H1 (cell line): Measurements from ENCODE around the gene SLC30A7. TPM values are rescaled to one million over a fixed set of nuclear protein-coding genes. Genes with fewer than 3 reads are reported as not detected.

Experiments
- CTCF ChIA-PET: fragments of 300-600 bp; sonication (Branson Sonifier 250); formaldehyde crosslinking; loops from one replicate; lab custom pipeline; 2021; ENCODE audit not compliant: partially characterized antibody; lab: Charles Lee
- POLR2A ChIA-PET: fragments of 300-600 bp; sonication (Branson Sonifier 250); formaldehyde crosslinking; loops from one replicate; lab custom pipeline; 2021; ENCODE audit warnings: inconsistent platforms; ENCODE audit not compliant: partially characterized antibody; lab: Charles Lee
- DNase-seq, 2 experiments: peaks; one replicate each; pipeline versions ENCODE4 v3.0.0 to v3.0.0-alpha.2; 2010 to 2022; ENCODE audit warnings: low spot score in 2 of 2, low read depth in 1 of 2, mixed read lengths in 1 of 2
- FAIRE-seq: peaks from 2 replicates; lab custom pipeline; 2011; peaks lifted over from hg19 to GRCh38; lab: Jason Lieb, UNC
- H2AFZ ChIP-seq: 2 replicates; pipeline ENCODE4 v1.8.1; 2012; ENCODE audit warnings: low read length, inconsistent platforms
- H2AK5ac ChIP-seq: 2 replicates; pipeline ENCODE4 v1.6.1; 2013; ENCODE audit warnings: low read depth, low read length
- H2BK120ac ChIP-seq: replicated peaks from 2 replicates; pipeline ENCODE3; 2013; ENCODE audit warnings: low read depth, low read length, inconsistent platforms
- H2BK12ac ChIP-seq: 2 replicates; pipeline ENCODE4 v1.6.1; 2013; ENCODE audit warnings: low read depth, low read length
- H2BK15ac ChIP-seq: 2 replicates; pipeline ENCODE4 v1.6.1; 2013; ENCODE audit warnings: low read length
- H2BK20ac ChIP-seq: 2 replicates; pipeline ENCODE4 v1.6.1; 2013; ENCODE audit warnings: low read length
- H2BK5ac ChIP-seq: 2 replicates; pipeline ENCODE4 v1.6.1; 2013; ENCODE audit warnings: low read depth, low read length
- H3K14ac ChIP-seq: 2 replicates; pipeline ENCODE4 v1.6.1; 2013; ENCODE audit warnings: inconsistent platforms; ENCODE audit not compliant: insufficient read length
- H3K18ac ChIP-seq: 2 replicates; pipeline ENCODE4 v1.6.1; 2013; ENCODE audit warnings: low read length; ENCODE audit errors: extremely low read depth
- H3K23ac ChIP-seq: 2 replicates; pipeline ENCODE4 v1.6.1; 2013; ENCODE audit warnings: inconsistent platforms; ENCODE audit not compliant: insufficient read length
- H3K23me2 ChIP-seq: 2 replicates; pipeline ENCODE4 v1.6.1; 2013; ENCODE audit warnings: low read depth, low read length
- H3K27ac ChIP-seq: 2 replicates; pipeline ENCODE4 v1.6.1; 2011; ENCODE audit warnings: low read depth, low read length, inconsistent platforms
- H3K27me3 ChIP-seq, 4 experiments: replicated peaks in 1 of 4; 1 replicate in 1 of 4; 2 replicates in 3 of 4; pipeline versions ENCODE4 v1.6.1 to v1.8.1; 2011 to 2013; ENCODE audit warnings: low read length in 3 of 4, mild to moderate bottlenecking in 3 of 4, inconsistent platforms in 2 of 4, mixed read lengths in 2 of 4, moderate library complexity in 1 of 4; ENCODE audit not compliant: control insufficient read depth in 3 of 4, insufficient read depth in 3 of 4; ENCODE audit errors: extremely low read depth in 1 of 4
- H3K36me3 ChIP-seq, 4 experiments: 2 replicates each; pipeline versions ENCODE4 v1.6.1 to v1.8.1; 2011 to 2013; ENCODE audit warnings: mild to moderate bottlenecking in 4 of 4, low read length in 3 of 4, moderate library complexity in 2 of 4, control low read depth in 1 of 4, inconsistent platforms in 1 of 4; ENCODE audit not compliant: insufficient read depth in 4 of 4, control insufficient read depth in 2 of 4
- H3K4ac ChIP-seq: replicated peaks from 2 replicates; pipeline ENCODE3; 2013; ENCODE audit warnings: low read length, low read depth, mixed read lengths, inconsistent platforms; ENCODE audit not compliant: insufficient read length
- H3K4me1 ChIP-seq, 4 experiments: replicated peaks in 1 of 4; 1 replicate in 1 of 4; 2 replicates in 3 of 4; pipeline versions ENCODE4 v1.6.1 to v1.8.1; 2011 to 2013; ENCODE audit warnings: low read length in 3 of 4, inconsistent platforms in 2 of 4, mixed read lengths in 1 of 4; ENCODE audit not compliant: insufficient read depth in 4 of 4, control insufficient read depth in 3 of 4
- H3K4me2 ChIP-seq, 2 experiments: 2 replicates each; pipeline versions ENCODE4 v1.6.1 to v1.8.1; 2011 to 2013; ENCODE audit warnings: low read depth in 2 of 2, low read length in 2 of 2, control low read depth in 1 of 2, inconsistent platforms in 1 of 2, mild to moderate bottlenecking in 1 of 2; ENCODE audit not compliant: insufficient read depth in 1 of 2
- H3K4me3 ChIP-seq, 4 experiments: fragments of 200-600, 300-600 bp in 1 of 4; sonication (generic), shearing (Covaris generic), sonication (Bioruptor Twin) in 1 of 4; 2 replicates each; pipeline versions ENCODE4 v1.5.1 to v1.8.1; 2011 to 2016; ENCODE audit warnings: low read length in 4 of 4, low read depth in 3 of 4, control low read depth in 2 of 4, inconsistent platforms in 2 of 4, mild to moderate bottlenecking in 2 of 4, mixed read lengths in 1 of 4, moderate library complexity in 1 of 4; ENCODE audit not compliant: insufficient read depth in 2 of 4; ENCODE audit errors: extremely low read depth in 1 of 4
- H3K56ac ChIP-seq: replicated peaks from 2 replicates; pipeline ENCODE3; 2013; ENCODE audit warnings: low read depth, mild to moderate bottlenecking, mixed read lengths, low read length, inconsistent platforms; ENCODE audit not compliant: insufficient read length
- H3K79me1 ChIP-seq: 2 replicates; pipeline ENCODE4 v1.6.1; 2013; ENCODE audit warnings: low read depth, low read length, control low read depth
- H3K79me2 ChIP-seq, 2 experiments: 2 replicates each; pipeline versions ENCODE4 v1.6.1 to v1.8.1; 2012 to 2013; ENCODE audit warnings: low read length in 2 of 2, mild to moderate bottlenecking in 2 of 2, inconsistent platforms in 1 of 2; ENCODE audit not compliant: insufficient read depth in 2 of 2, control insufficient read depth in 1 of 2
- H3K9ac ChIP-seq, 4 experiments: replicated peaks in 1 of 4; 1 replicate in 1 of 4; 2 replicates in 3 of 4; pipeline versions ENCODE4 v1.6.1 to v1.8.1; 2011 to 2013; ENCODE audit warnings: low read depth in 3 of 4, low read length in 3 of 4, control low read depth in 2 of 4, mild to moderate bottlenecking in 2 of 4, moderate library complexity in 2 of 4, inconsistent platforms in 1 of 4; ENCODE audit errors: extremely low read depth in 1 of 4
- H3K9me3 ChIP-seq, 2 experiments: 2 replicates each; pipeline versions ENCODE4 v1.6.1 to v1.8.1; 2012 to 2013; ENCODE audit warnings: mild to moderate bottlenecking in 2 of 2, moderate library complexity in 2 of 2, control low read depth in 1 of 2, inconsistent platforms in 1 of 2, low read depth in 1 of 2, low read length in 1 of 2, mixed read lengths in 1 of 2; ENCODE audit not compliant: insufficient read depth in 2 of 2
- H4K20me1 ChIP-seq, 2 experiments: replicated peaks in 1 of 2; 2 replicates each; pipeline versions ENCODE3 to v1.8.1; 2011 to 2013; ENCODE audit warnings: inconsistent platforms in 2 of 2, low read length in 2 of 2, mild to moderate bottlenecking in 1 of 2; ENCODE audit not compliant: insufficient read depth in 2 of 2, control insufficient read depth in 1 of 2
- H4K5ac ChIP-seq: 2 replicates; pipeline ENCODE4 v1.6.1; 2013; ENCODE audit warnings: low read length, low read depth, mixed read lengths, inconsistent platforms; ENCODE audit not compliant: insufficient read length
- H4K8ac ChIP-seq: 2 replicates; pipeline ENCODE4 v1.8.0; 2013; ENCODE audit warnings: mild to moderate bottlenecking, moderate library complexity, low read length, inconsistent platforms; ENCODE audit not compliant: insufficient read depth; ENCODE audit errors: extremely low read depth
- H4K91ac ChIP-seq: replicated peaks from 2 replicates; pipeline ENCODE3; 2013; ENCODE audit warnings: low read length, mixed read lengths, inconsistent platforms; ENCODE audit not compliant: insufficient read length
- ASH2L ChIP-seq: fragments of 200-600, 300-600 bp; sonication (generic); IDR thresholded peaks from one replicate; pipeline ENCODE4 v1.7.1; 2017; ENCODE audit warnings: low read length
- EGR1 ChIP-seq: IDR thresholded peaks from 2 replicates; pipeline ENCODE4 v1.6.1; 2011; ENCODE audit warnings: low read depth, low read length, borderline replicate concordance
- HDAC6 ChIP-seq: IDR thresholded peaks from one replicate; pipeline ENCODE4 v1.7.1; 2012; ENCODE audit warnings: low read depth, mild to moderate bottlenecking, inconsistent platforms, low read length, moderate library complexity
- JUND ChIP-seq: IDR thresholded peaks from 2 replicates; pipeline ENCODE4 v1.6.1; 2011; ENCODE audit warnings: mild to moderate bottlenecking, improper control_type of control experiment, low read length
- KDM4A ChIP-seq: IDR thresholded peaks from one replicate; pipeline ENCODE4 v1.7.1; 2012; ENCODE audit warnings: low read depth, mild to moderate bottlenecking, moderate library complexity, low read length, inconsistent platforms; ENCODE audit not compliant: severe bottlenecking
- KDM5A ChIP-seq: fragments of 200-600 bp; IDR thresholded peaks from 2 replicates; pipeline ENCODE4 v1.7.1; 2012; ENCODE audit warnings: mild to moderate bottlenecking, low read length, inconsistent platforms, mixed read lengths
- POLR2AphosphoS5 ChIP-seq: IDR thresholded peaks from 2 replicates; pipeline ENCODE4 v1.6.1; 2011; ENCODE audit warnings: low read depth, low read length
- POU5F1 ChIP-seq: IDR thresholded peaks from 2 replicates; pipeline ENCODE4 v1.6.1; 2011; ENCODE audit warnings: low read depth, mild to moderate bottlenecking, low read length, moderate library complexity
- RBBP5 ChIP-seq: IDR thresholded peaks from 2 replicates; pipeline ENCODE4 v1.7.1; 2012; ENCODE audit warnings: low read depth, mild to moderate bottlenecking, inconsistent platforms, low read length, moderate library complexity, borderline replicate concordance
- RXRA ChIP-seq: IDR thresholded peaks from 2 replicates; pipeline ENCODE4 v1.6.1; 2011; ENCODE audit warnings: low read depth, mild to moderate bottlenecking, low read length, moderate library complexity; ENCODE audit not compliant: insufficient read depth
- SAP30 ChIP-seq: fragments of 300-600 bp; sonication (generic); IDR thresholded peaks from 2 replicates; pipeline ENCODE4 v1.7.1; 2012; ENCODE audit warnings: low read length, moderate library complexity, mild to moderate bottlenecking, inconsistent platforms; ENCODE audit not compliant: insufficient read depth, insufficient replicate concordance
- SIRT6 ChIP-seq: IDR thresholded peaks from one replicate; pipeline ENCODE4 v1.7.1; 2012; ENCODE audit warnings: low read length, inconsistent platforms
- SP1 ChIP-seq: IDR thresholded peaks from 2 replicates; pipeline ENCODE4 v1.6.1; 2011; ENCODE audit warnings: low read depth, low read length
- polyA plus RNA-seq, 7 experiments: library from polyadenylated mRNA; depleted of rRNA in 3 of 7; stranded (reverse) in 5 of 7; unstranded in 2 of 7; fragments of >200 nt in 5 of 7; fragments of 200-250 nt in 2 of 7; gene quantifications; 1 replicate in 5 of 7; 2 replicates in 1 of 7; 4 replicates in 1 of 7; pipeline versions ENCODE4 v1.2.1 to v1.2.3, GENCODE V29; 2011 to 2013; ENCODE audit warnings: missing spikeins in 2 of 7, mixed read lengths in 2 of 7
- total RNA-seq: library from RNA; stranded (reverse); fragmentation: NEBNext Ultra II Directional; extraction: Animal tissue kit (Norgen Biotek cat#: 25700); gene quantifications from 2 replicates; pipeline ENCODE4 v1.2.1, GENCODE V29; 2021
- TF ChIP-seq, protein P1 (sequence below): IDR thresholded peaks from 2 replicates; pipeline ENCODE4 v1.6.1; 2012; ENCODE audit warnings: inconsistent platforms
- TF ChIP-seq, protein P2 (sequence below): IDR thresholded peaks from 2 replicates; pipeline ENCODE4 v1.6.1; 2011; ENCODE audit warnings: low read length, improper control_type of control experiment

Gene SLC30A7
- total and polyA plus RNA-seq, 2 of the 8 experiments (the other 6 are each of a cell fraction or from before 2014, with no cell fraction given), result 5.5 to 22.1 TPM

DNA sequence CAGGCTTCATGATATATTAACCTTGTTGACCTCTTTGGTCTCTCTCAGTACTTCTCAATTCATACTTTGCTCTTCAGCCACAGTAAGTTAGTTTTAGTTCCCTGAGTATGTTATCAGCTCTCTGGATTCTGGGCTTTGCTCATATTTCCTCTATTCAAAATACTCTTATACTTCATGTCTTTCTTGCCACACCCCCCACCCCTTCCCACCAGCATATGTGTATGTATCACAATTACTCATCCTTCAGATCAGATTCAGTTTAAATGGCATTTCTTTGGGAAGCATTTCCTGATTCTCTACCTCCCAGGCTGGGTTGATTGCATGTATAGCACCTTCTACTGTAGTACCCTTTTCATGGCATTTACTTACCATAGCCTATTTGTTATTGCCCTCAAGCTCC is 28.3 kb downstream of the SLC30A7 start:
- Histone ChIP-seq H3K27ac (no peak overlapping the region), H3K36me3 (peaks cover 2 to 22% (median 5%) of the 10 kb centered on the region in 4 experiments; a peak in 3 of 8 replicates), H3K4me2 (no peak overlapping the region), H3K56ac (no peak overlapping the region), H3K23ac (no peak overlapping the region), H2BK120ac (no peak overlapping the region), H2BK5ac (no peak overlapping the region), H2AFZ (no peak overlapping the region), H3K9ac (no peak overlapping the region), H3K9me3 (no peaks in the 10 kb centered on the region), H2AK5ac (no peak overlapping the region), H4K8ac (no peak overlapping the region), H4K5ac (no peak overlapping the region), H3K27me3 (no peaks in the 10 kb centered on the region), H3K4me1 (no peaks in the 10 kb centered on the region), H4K20me1 (no peaks in the 10 kb centered on the region), H3K14ac (no peak overlapping the region), H3K23me2 (no peaks in the 10 kb centered on the region), H2BK15ac (no peak overlapping the region), H3K4me3 (no peak overlapping the region), H2BK12ac (no peak overlapping the region), H4K91ac (no peak overlapping the region), H2BK20ac (no peak overlapping the region), H3K79me1 (no peaks in the 10 kb centered on the region; the same call in 1 of the 2 replicates), H3K79me2 (no peaks in the 10 kb centered on the region), H3K18ac (no peak overlapping the region), H3K4ac (no peak overlapping the region)
- ChIA-PET POLR2A (no interaction called here), CTCF (interaction anchor here (1.6 to 3.5 kb wide), 3 partner anchors 314 to 366 kb away, joined by 6 to 14 read pairs (median 8); no protein-coding TSS in a partner anchor)
- DNase-seq, result no peak
- no peak for FAIRE-seq
- TF ChIP-seq POU5F1 (no peak), SIRT6 (no peak), RXRA (no peak), HDAC6 (no peak), EGR1 (no peak), POLR2AphosphoS5 (no peak), RBBP5 (no peak), KDM5A (no peak), SAP30 (no peak), SP1 (no peak), KDM4A (no peak), JUND (no peak), ASH2L (no peak)
- TF ChIP-seq, protein P1, sequence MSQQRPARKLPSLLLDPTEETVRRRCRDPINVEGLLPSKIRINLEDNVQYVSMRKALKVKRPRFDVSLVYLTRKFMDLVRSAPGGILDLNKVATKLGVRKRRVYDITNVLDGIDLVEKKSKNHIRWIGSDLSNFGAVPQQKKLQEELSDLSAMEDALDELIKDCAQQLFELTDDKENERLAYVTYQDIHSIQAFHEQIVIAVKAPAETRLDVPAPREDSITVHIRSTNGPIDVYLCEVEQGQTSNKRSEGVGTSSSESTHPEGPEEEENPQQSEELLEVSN, result no peak
- TF ChIP-seq, protein P2, sequence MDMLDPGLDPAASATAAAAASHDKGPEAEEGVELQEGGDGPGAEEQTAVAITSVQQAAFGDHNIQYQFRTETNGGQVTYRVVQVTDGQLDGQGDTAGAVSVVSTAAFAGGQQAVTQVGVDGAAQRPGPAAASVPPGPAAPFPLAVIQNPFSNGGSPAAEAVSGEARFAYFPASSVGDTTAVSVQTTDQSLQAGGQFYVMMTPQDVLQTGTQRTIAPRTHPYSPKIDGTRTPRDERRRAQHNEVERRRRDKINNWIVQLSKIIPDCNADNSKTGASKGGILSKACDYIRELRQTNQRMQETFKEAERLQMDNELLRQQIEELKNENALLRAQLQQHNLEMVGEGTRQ, result no peak
